ENCODE data around the gene STXBP5. TPM values are rescaled to one million over a fixed set of nuclear protein-coding genes. Genes with fewer than 3 reads are reported as not detected.

STXBP5 gene
- total RNA-seq, 1 donor from 2014 or later: 14.4 TPM

- peak overlapping the region; percentile 84 for H3K4me3 ChIP-seq
- H3K27me3 ChIP-seq (ENCODE audit: low read depth): no peaks in the 10 kb centered on the region
- H3K4me1 ChIP-seq: peaks cover 35% of the 10 kb centered on the region
- no peak for TF ChIP-seq CTCF (IDR thresholded peaks at IDR 0.05; ENCODE audit: borderline replicate concordance)
- DNase-seq: no peak
- H3K27ac ChIP-seq (replicated peaks): peak overlapping the region; percentile 96
- intact Hi-C loops (cut with micrococcal nuclease): no loop called here
- H3K9me3 ChIP-seq (replicated peaks): no peaks in the 10 kb centered on the region
- H3K36me3 ChIP-seq: no peaks in the 10 kb centered on the region
Measured at GRCh38 chr6:147201885-147202515, 2.2 kb upstream of the STXBP5 start.

- peak overlapping the region; percentile 96 for H3K27ac ChIP-seq (replicated peaks)
- H3K4me1 ChIP-seq: peaks cover 42% of the 10 kb centered on the region
- H3K9me3 ChIP-seq (replicated peaks): no peaks in the 10 kb centered on the region
- H3K36me3 ChIP-seq: no peaks in the 10 kb centered on the region
- TF ChIP-seq CTCF (IDR thresholded peaks at IDR 0.05; ENCODE audit: borderline replicate concordance): no peak
- H3K4me3 ChIP-seq: peak overlapping the region; percentile 84
- peak; percentile 73 for DNase-seq
- intact Hi-C loops (cut with micrococcal nuclease): no loop called here
- no peaks in the 10 kb centered on the region for H3K27me3 ChIP-seq (ENCODE audit: low read depth)
Measured at GRCh38 chr6:147202516-147203310, 1.5 kb upstream of the STXBP5 start.

GRCh38 chr6:147203311-147204059 is 732 bp upstream of the STXBP5 start:
- Histone ChIP-seq H3K36me3 (no peaks in the 10 kb centered on the region), H3K4me1 (peaks cover 49% of the 10 kb centered on the region), H3K27ac (replicated peaks) (peak overlapping the region; percentile 96), H3K4me3 (peak overlapping the region; percentile 84), H3K9me3 (replicated peaks) (no peaks in the 10 kb centered on the region), H3K27me3 (ENCODE audit: low read depth) (no peaks in the 10 kb centered on the region)
- intact Hi-C loops (cut with micrococcal nuclease): no loop called here
- peak; percentile 73 for DNase-seq
- TF ChIP-seq CTCF (IDR thresholded peaks at IDR 0.05; ENCODE audit: borderline replicate concordance): peak; percentile 15

- no peaks in the 10 kb centered on the region for H3K9me3 ChIP-seq (replicated peaks)
- intact Hi-C loops (cut with micrococcal nuclease): no loop called here
- H3K4me1 ChIP-seq: peaks cover 63% of the 10 kb centered on the region
- TF ChIP-seq CTCF (IDR thresholded peaks at IDR 0.05; ENCODE audit: borderline replicate concordance): no peak
- peak overlapping the region; percentile 96 for H3K27ac ChIP-seq (replicated peaks)
- no peak for DNase-seq
- H3K4me3 ChIP-seq: peak overlapping the region; percentile 84
- H3K27me3 ChIP-seq (ENCODE audit: low read depth): no peaks in the 10 kb centered on the region
- no peaks in the 10 kb centered on the region for H3K36me3 ChIP-seq
Measured at GRCh38 chr6:147204843-147205311, 660 bp downstream of the STXBP5 start.

All from left ventricle myocardium inferior (tissue), 1 donor.